Gastrocnemius medialis (tissue), 4 donors: Measurements from ENCODE around the gene JMJD1C. TPM values are rescaled to one million over a fixed set of nuclear protein-coding genes. Genes with fewer than 3 reads are reported as not detected.

ENCODE experiments used
- ATAC-seq, 2 donors: fragments of 150-250 bp; one replicate each; pipeline ENCODE4 v1.9.1; 2016
- DNase-seq, 2 donors: peaks; one replicate each; pipeline ENCODE4 v3.0.0-alpha.2; 2019
- H3K27ac ChIP-seq, 4 donors: fragments of 200-600 bp; sonication (generic); 1 replicate in 1 of 4; 2 replicates in 3 of 4; pipeline ENCODE4 v1.5.1; 2016 to 2018; ENCODE audit warnings: mild to moderate bottlenecking in 2 of 4, moderate library complexity in 1 of 4
- H3K27me3 ChIP-seq, 3 donors: fragments of 200-600 bp; sonication (generic) in 2 of 3; 1 replicate in 1 of 3; 2 replicates in 2 of 3; pipeline versions ENCODE4 v1.5.1 to v1.6.0; 2016 to 2019; ENCODE audit warnings: mild to moderate bottlenecking in 1 of 3, moderate library complexity in 1 of 3
- H3K36me3 ChIP-seq, 2 donors: fragments of 200-600 bp; sonication (generic) in 1 of 2; one replicate each; pipeline ENCODE4 v1.5.1; 2017 to 2018
- H3K4me1 ChIP-seq, 2 donors: fragments of 200-600 bp; sonication (generic) in 1 of 2; one replicate each; pipeline ENCODE4 v1.5.1; 2016 to 2017; ENCODE audit warnings: mild to moderate bottlenecking in 2 of 2
- H3K4me3 ChIP-seq, 4 donors: fragments of 200-600 bp; sonication (generic) in 3 of 4; 1 replicate in 1 of 4; 2 replicates in 3 of 4; pipeline ENCODE4 v1.5.1; 2016 to 2019; ENCODE audit warnings: mild to moderate bottlenecking in 2 of 4
- H3K9me3 ChIP-seq, 3 donors: fragments of 200-600 bp; sonication (generic) in 2 of 3; 1 replicate in 1 of 3; 2 replicates in 2 of 3; pipeline ENCODE4 v1.5.1; 2016 to 2019
- CTCF ChIP-seq, 5 experiments: fragments of 450-650 bp in 3 of 5; fragments of 200-600 bp in 2 of 5; sonication (generic) in 2 of 5; IDR thresholded peaks in 4 of 5; conservative IDR thresholded peaks in 1 of 5; 1 replicate in 4 of 5; 2 replicates in 1 of 5; pipeline ENCODE4 v1.5.1; 2016 to 2019; ENCODE audit warnings: antibody characterized with exemption in 5 of 5, mild to moderate bottlenecking in 3 of 5, moderate library complexity in 3 of 5
- POLR2A ChIP-seq, 2 donors: fragments of 450-650 bp; IDR thresholded peaks; one replicate each; pipeline ENCODE4 v1.6.1; 2017; ENCODE audit warnings: antibody characterized with exemption in 2 of 2, mild to moderate bottlenecking in 2 of 2, moderate library complexity in 2 of 2
- in situ Hi-C, 4 donors: fragments of 200-750 bp; cut with MboI; loops; one replicate each; pipeline versions ENCODE4 v1.15.0 to v1.8.0; 2017; ENCODE audit warnings: low sequenced_read_pairs in 4 of 4
- intact Hi-C: fragments of 100-400 bp; cut with DNase I; formaldehyde crosslinking; loops from one replicate; pipeline ENCODE4 v1.15.1; 2023; ENCODE audit warnings: low total_unique reads
- total RNA-seq, 4 donors: library from RNA; depleted of rRNA; stranded (reverse); fragments of >200 nt; gene quantifications; one replicate each; pipeline versions ENCODE4 v1.1.0 to v1.2.3, GENCODE V29; 2016

Gene JMJD1C
- total RNA-seq, 4 donors from 2014 or later: 22.5 to 74.1 (median 46.9) TPM

DNA sequence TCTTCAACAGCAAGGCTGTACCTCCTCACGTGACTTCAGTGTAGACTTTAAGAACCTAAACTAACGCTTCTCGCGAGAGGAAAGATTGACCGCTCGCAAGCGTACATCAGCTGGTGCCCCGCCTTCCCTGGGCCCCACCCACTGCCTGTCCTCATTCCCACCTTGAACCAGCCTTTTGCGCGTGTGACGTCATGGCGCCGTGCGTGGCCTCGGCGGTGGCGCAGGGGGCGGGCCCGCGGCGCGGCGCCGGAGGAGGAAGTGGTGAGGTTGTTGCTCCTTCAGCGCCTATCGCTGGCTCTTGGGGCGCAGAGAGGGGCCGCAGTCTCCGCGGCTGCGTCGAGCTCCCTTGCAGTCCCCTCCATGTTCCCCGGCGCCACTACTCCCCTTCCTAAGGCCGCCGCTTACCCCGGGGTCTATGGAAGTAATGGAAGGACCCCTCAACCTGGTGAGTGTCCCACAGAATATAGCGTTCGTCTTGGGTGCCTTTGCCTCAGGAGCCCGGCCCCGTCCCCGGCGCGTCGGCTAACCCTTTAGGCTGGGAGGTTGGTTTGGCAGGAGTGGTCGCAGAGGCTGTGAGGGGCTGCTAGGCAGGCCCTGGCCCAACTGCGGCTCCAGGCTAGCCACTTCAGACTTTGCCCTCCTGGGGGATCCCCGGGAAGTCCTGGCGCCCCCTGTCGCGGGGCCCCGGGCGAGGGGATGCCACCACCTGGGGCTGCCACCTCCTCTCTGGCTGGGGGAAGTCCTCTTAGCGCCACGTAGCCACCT is 332.5 kb downstream of the JMJD1C start, which contains the start of gene NRBF2:
NRBF2 (plus strand) TSS at position 273 of the 765 bp plus-strand sequence; CDS start at position 416, 143 bp downstream.
- H3K4me1 ChIP-seq: peaks cover 33 to 36% of the 10 kb centered on the region in 2 donors

DNA sequence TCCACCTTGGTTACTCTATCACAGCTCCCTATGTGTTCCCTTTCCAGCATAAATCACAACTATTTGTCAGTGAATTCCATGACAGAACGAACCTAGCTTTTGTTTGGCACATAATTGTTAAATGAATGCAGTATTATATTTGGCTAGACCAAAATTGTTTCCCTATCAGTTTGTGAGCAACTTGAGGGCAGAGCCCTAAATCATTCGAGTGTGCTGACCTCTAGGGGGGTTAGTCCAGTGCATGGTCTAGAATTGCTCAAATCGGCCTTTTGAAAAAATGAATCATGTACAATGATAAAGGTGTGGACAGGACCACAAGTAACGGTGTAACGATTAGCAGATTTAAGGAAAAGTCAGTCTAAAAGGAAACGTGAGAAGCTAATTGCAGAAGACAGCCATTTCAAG is 333.1 kb downstream of the JMJD1C start:
- Histone ChIP-seq H3K27ac (peak overlapping the region; percentile 90 to 96 (median 96)), H3K9me3 (no peaks in the 10 kb centered on the region), H3K27me3 (no peaks in the 10 kb centered on the region), H3K36me3 (no peaks in the 10 kb centered on the region), H3K4me1 (peaks cover 28 to 35% of the 10 kb centered on the region in 2 donors), H3K4me3 (peak overlapping the region; percentile 64 to 94 (median 84))
- in situ Hi-C loops: loop anchor here in 1 of 4 donors (25.0 kb wide), 1 partner anchor 320 kb away; the partner anchor contains the start of genes ADO and EGR2
- no peak for TF ChIP-seq POLR2A (IDR thresholded peaks at IDR 0.05)
- no peak for TF ChIP-seq CTCF (IDR thresholded peaks at IDR 0.05 in 4 of 5, conservative IDR thresholded peaks at IDR 0.05 in 1 of 5)
- DNase-seq: no peak
- peak in 1 of 2 donors; percentile 2 for ATAC-seq
- intact Hi-C loops: loop anchor here (1.0 to 10.0 kb wide), 2 partner anchors 18 to 1968 kb away; no protein-coding TSS in a partner anchor

More for the DNA sequence above, 332.5 kb downstream of the JMJD1C start, which contains the start of gene NRBF2:
- peak; percentile 97 to 99 for TF ChIP-seq POLR2A (IDR thresholded peaks at IDR 0.05)
- TF ChIP-seq CTCF (IDR thresholded peaks at IDR 0.05 in 4 of 5, conservative IDR thresholded peaks at IDR 0.05 in 1 of 5): peak in 2 of 5 experiments; percentile 19 to 31
- ATAC-seq (peak; percentile 90 to 95), DNase-seq (peak; percentile 94 to 98)
- intact Hi-C loops (loop anchor here (1.0 to 10.0 kb wide), 2 partner anchors 19 to 1968 kb away; no protein-coding TSS in a partner anchor), in situ Hi-C loops (loop anchor here in 1 of 4 donors (25.0 kb wide), 1 partner anchor 321 kb away; the partner anchor contains the start of genes ADO and EGR2)
- H3K9me3 ChIP-seq: no peaks in the 10 kb centered on the region
- H3K4me3 ChIP-seq: peak within 1 kb of the TSS; percentile 64 to 94 (median 84)
- no peaks in the 10 kb centered on the region for H3K36me3 ChIP-seq
- no peaks in the 10 kb centered on the region for H3K27me3 ChIP-seq
- H3K27ac ChIP-seq: peak within 1 kb of the TSS; percentile 90 to 96 (median 96)

- intact Hi-C loops: loop anchor here (10.0 kb wide), 1 partner anchor 1965 kb away; no protein-coding TSS in a partner anchor
- Histone ChIP-seq H3K4me1 (peaks cover 2 to 10% of the 10 kb centered on the region in 2 donors), H3K36me3 (no peaks in the 10 kb centered on the region), H3K27me3 (no peaks in the 10 kb centered on the region), H3K4me3 (no peak overlapping the region), H3K27ac (no peak overlapping the region), H3K9me3 (no peaks in the 10 kb centered on the region)
- TF ChIP-seq CTCF (IDR thresholded peaks at IDR 0.05 in 4 of 5, conservative IDR thresholded peaks at IDR 0.05 in 1 of 5) (no peak), POLR2A (IDR thresholded peaks at IDR 0.05) (no peak)
- ATAC-seq (no peak), DNase-seq (no peak)
- in situ Hi-C loops: loop anchor here in 1 of 4 donors (25.0 kb wide), 1 partner anchor 318 kb away; the partner anchor contains the start of genes ADO and EGR2
Observed at GRCh38 chr10:63129888-63130287, 335.9 kb downstream of the JMJD1C start.

DNA sequence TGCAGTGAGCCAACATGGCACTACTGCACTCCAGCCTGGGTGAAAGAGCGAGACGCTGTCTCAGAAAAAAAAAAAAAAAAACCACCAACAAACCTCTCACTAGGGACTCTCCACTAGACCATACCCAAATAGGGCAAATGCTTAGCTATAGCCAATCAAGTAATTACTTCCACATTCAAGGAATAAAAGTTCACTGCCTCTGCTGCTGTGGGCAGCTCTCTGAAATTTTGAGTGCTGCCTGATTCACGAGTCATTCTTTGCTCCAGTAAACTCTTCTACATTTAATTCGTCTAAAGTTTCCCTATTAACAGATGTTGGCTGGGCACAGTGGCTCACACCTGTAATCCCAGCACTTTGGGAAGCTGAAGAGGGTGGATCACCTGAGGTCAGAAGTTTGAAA is 337.3 kb downstream of the JMJD1C start:
- Histone ChIP-seq H3K4me1 (no peaks in the 10 kb centered on the region), H3K27ac (no peak overlapping the region), H3K9me3 (no peaks in the 10 kb centered on the region), H3K36me3 (no peaks in the 10 kb centered on the region), H3K4me3 (no peak overlapping the region), H3K27me3 (no peaks in the 10 kb centered on the region)
- intact Hi-C loops: no loop called here
- DNase-seq: no peak
- ATAC-seq: no peak
- TF ChIP-seq POLR2A (IDR thresholded peaks at IDR 0.05): no peak
- no peak for TF ChIP-seq CTCF (IDR thresholded peaks at IDR 0.05 in 4 of 5, conservative IDR thresholded peaks at IDR 0.05 in 1 of 5)
- in situ Hi-C loops: loop anchor here in 1 of 4 donors (25.0 kb wide), 1 partner anchor 316 kb away; the partner anchor contains the start of genes ADO and EGR2
